GM12874 (cell line): Measurements from ENCODE around the gene TRMT10A.

ENCODE experiments used
- CTCF ChIP-seq: IDR thresholded peaks from 2 replicates; pipeline ENCODE4 v1.5.1; 2011; ENCODE audit warnings: low read depth, mild to moderate bottlenecking, control low read depth, low read length, moderate library complexity; ENCODE audit not compliant: insufficient read depth

Gene TRMT10A

GRCh38 chr4:99578714-99579113 lies 14.9 kb upstream of the TRMT10A start:
- TF ChIP-seq CTCF, result no peak

GRCh38 chr4:99574530-99575324 lies 10.9 kb upstream of the TRMT10A start, which contains the start of gene MTTP:
TSS of gene MTTP (plus strand) at chr4:99574824. CDS start at chr4:99574910, 86 bp downstream.
- TF ChIP-seq CTCF, result no peak

- TF ChIP-seq CTCF, result no peak
Observed at GRCh38 chr4:99573735-99574368, 10.0 kb upstream of the TRMT10A start.

- TF ChIP-seq CTCF, result no peak
Observed at GRCh38 chr4:99572527-99573240, 8.8 kb upstream of the TRMT10A start.

- TF ChIP-seq CTCF, result no peak
Observed at GRCh38 chr4:99571883-99572282, 8.0 kb upstream of the TRMT10A start.

GRCh38 chr4:99564921-99565320 lies 1.1 kb upstream of the TRMT10A start:
- no peak for TF ChIP-seq CTCF

GRCh38 chr4:99552872-99553271 lies 11.0 kb downstream of the TRMT10A start:
- no peak for TF ChIP-seq CTCF
